K562 (cell line): Measurements from ENCODE around the gene PCDH1. TPM values are rescaled to one million over a fixed set of nuclear protein-coding genes. Genes with fewer than 3 reads are reported as not detected.

Experiments
- ASH1L ChIP-seq: fragments of 450-650 bp; IDR thresholded peaks from 2 replicates; pipeline ENCODE4 v1.6.1; 2018; ENCODE audit warnings: borderline replicate concordance, mild to moderate bottlenecking, low read depth; ENCODE audit not compliant: partially characterized antibody
- ATF3 ChIP-seq, 2 experiments: fragments of 450-650 bp in 1 of 2; sonication (generic) in 1 of 2; formaldehyde crosslinking in 1 of 2; IDR thresholded peaks in 1 of 2; conservative IDR thresholded peaks in 1 of 2; 2 replicates each; pipeline versions ENCODE4 v1.6.1 to v1.8.1; 2016 to 2023; ENCODE audit warnings: mild to moderate bottlenecking in 2 of 2, moderate library complexity in 2 of 2, inconsistent platforms in 1 of 2, missing genetic modification reagents in 1 of 2
- C11orf30 ChIP-seq: fragments of 450-650 bp; IDR thresholded peaks from 2 replicates; pipeline ENCODE4 v1.6.1; 2016; ENCODE audit warnings: low read depth, mild to moderate bottlenecking
- CREB3L1 ChIP-seq: fragments of 450-650 bp; IDR thresholded peaks from 2 replicates; pipeline ENCODE4 v1.6.1; 2014; ENCODE audit warnings: low read depth, mild to moderate bottlenecking, moderate library complexity, borderline replicate concordance
- ELF4 ChIP-seq: fragments of 450-650 bp; formaldehyde crosslinking; IDR thresholded peaks from 2 replicates; pipeline ENCODE4 v1.4.0; 2022; ENCODE audit warnings: missing genetic modification characterization
- FOSL1 ChIP-seq: fragments of 200-800 bp; sonication (Bioruptor generic); conservative IDR thresholded peaks from 2 replicates; pipeline ENCODE4 v1.6.1; 2016; ENCODE audit warnings: missing genetic modification characterization, missing compliant biosample characterization
- HMG20A ChIP-seq: fragments of 450-650 bp; formaldehyde crosslinking; conservative IDR thresholded peaks from 2 replicates; pipeline ENCODE4 v1.4.0; 2020; ENCODE audit warnings: mild to moderate bottlenecking, mixed read lengths
- JUND ChIP-seq, 2 experiments: IDR thresholded peaks; 2 replicates in 1 of 2; 3 replicates in 1 of 2; pipeline ENCODE4 v1.6.1; 2011; ENCODE audit warnings: borderline replicate concordance in 2 of 2, low read depth in 2 of 2, low read length in 2 of 2, improper control_type of control experiment in 1 of 2, missing biosample characterization in 1 of 2, missing genetic modification characterization in 1 of 2, missing genetic modification reagents in 1 of 2
- LCOR ChIP-seq: sonication (generic); formaldehyde crosslinking; IDR thresholded peaks from 2 replicates; pipeline ENCODE4 v1.8.0; 2022; ENCODE audit warnings: mild to moderate bottlenecking, missing genetic modification reagents
- MIER1 ChIP-seq: fragments of 450-650 bp; IDR thresholded peaks from 2 replicates; pipeline ENCODE4 v1.6.1; 2016; ENCODE audit warnings: antibody characterized with exemption, mild to moderate bottlenecking, low read depth
- PCBP1 ChIP-seq: fragments of 200-400 bp; formaldehyde crosslinking; IDR thresholded peaks from 2 replicates; pipeline ENCODE4 v1.6.1; 2018; ENCODE audit warnings: mild to moderate bottlenecking, low read depth, low read length; ENCODE audit not compliant: poor library complexity, severe bottlenecking
- PHTF2 ChIP-seq: fragments of 250-450 bp; sonication (Bioruptor Pico); IDR thresholded peaks from 2 replicates; pipeline ENCODE4 v1.5.0; 2021; ENCODE audit warnings: mild to moderate bottlenecking
- POLR2H ChIP-seq: IDR thresholded peaks from 2 replicates; pipeline ENCODE4 v1.6.1; 2016; ENCODE audit warnings: missing genetic modification characterization, low read depth, mild to moderate bottlenecking, control low read depth, missing compliant biosample characterization, moderate library complexity
- RFX5 ChIP-seq: IDR thresholded peaks from 2 replicates; pipeline ENCODE4 v1.6.1; 2011; ENCODE audit warnings: low read depth, mild to moderate bottlenecking, improper control_type of control experiment, low read length
- SNIP1 ChIP-seq: fragments of 450-650 bp; IDR thresholded peaks from 2 replicates; pipeline ENCODE4 v1.7.1; 2017; ENCODE audit warnings: low read depth, mild to moderate bottlenecking
- STAG1 ChIP-seq: sonication (generic); formaldehyde crosslinking; IDR thresholded peaks from 2 replicates; pipeline ENCODE4 v1.5.0; 2020; ENCODE audit warnings: missing genetic modification reagents, borderline replicate concordance
- TCF15 ChIP-seq: fragments of 250-450 bp; sonication (Bioruptor Pico); IDR thresholded peaks from 2 replicates; pipeline ENCODE4 v1.8.0; 2022; ENCODE audit warnings: moderate library complexity, mild to moderate bottlenecking, inconsistent platforms
- TRIM28 ChIP-seq: fragments of 450-650 bp; IDR thresholded peaks from 2 replicates; pipeline ENCODE4 v1.6.1; 2017
- XRCC5 ChIP-seq: fragments of 200-400 bp; formaldehyde crosslinking; IDR thresholded peaks from 2 replicates; pipeline ENCODE4 v1.6.1; 2017; ENCODE audit warnings: low read depth, mild to moderate bottlenecking, low read length
- YBX1 ChIP-seq: fragments of 450-650 bp; IDR thresholded peaks from 2 replicates; pipeline ENCODE4 v1.7.1; 2016; ENCODE audit warnings: mild to moderate bottlenecking
- ZC3H8 ChIP-seq: fragments of 450-650 bp; IDR thresholded peaks from 2 replicates; pipeline ENCODE4 v1.6.1; 2017
- ZNF165 ChIP-seq: fragments of 250-450 bp; sonication (Bioruptor Pico); IDR thresholded peaks from 2 replicates; pipeline ENCODE4 v1.4.0; 2020; ENCODE audit warnings: borderline replicate concordance
- ZNF395 ChIP-seq: fragments of 200-800 bp; sonication (Bioruptor generic); IDR thresholded peaks from 2 replicates; pipeline ENCODE4 v1.6.1; 2017; ENCODE audit warnings: missing genetic modification characterization, missing compliant biosample characterization
- polyA plus RNA-seq, 8 experiments: library from polyadenylated mRNA; depleted of rRNA in 4 of 8; stranded (reverse) in 5 of 8; unstranded in 3 of 8; fragments of >200 nt; fragmentation: Nextera tagmentation in 2 of 8; fragmentation: Illumina TruSeq in 1 of 8; extraction: Ambion mirVana in 2 of 8; extraction: Trizol in 1 of 8; gene quantifications; 2 replicates each; pipeline versions ENCODE4 v1.2.1 to v1.2.3, GENCODE V29; 2011 to 2014; ENCODE audit warnings: inconsistent platforms in 1 of 8, missing spikeins in 1 of 8
- total RNA-seq, 7 experiments: library from RNA; depleted of rRNA in 6 of 7; stranded (reverse); fragments of >200 nt in 6 of 7; fragmentation: Illumina TruSeq in 2 of 7; extraction: Trizol in 2 of 7; gene quantifications; 2 replicates each; pipeline versions ENCODE4 v1.2.1 to v1.2.3, GENCODE V29; 2011 to 2021; ENCODE audit warnings: low replicate concordance in 1 of 7

PCDH1 gene
- total and polyA plus RNA-seq, 9 of the 15 experiments (the other 6 are each of a cell fraction or from before 2014, with no cell fraction given): 0.11 to 3.6 (median 1.9) TPM; not detected in 1

- TF ChIP-seq XRCC5 (0 out of 2 replicates have a peak, but pooled peaks have one; percentile 16), TCF15 (CRISPR knock-in tag) (no peak), ASH1L (no peak), CREB3L1 (peak; percentile 87; the same call in 1 of the 2 replicates), ZC3H8 (no peak), PHTF2 (no peak; the same call in 1 of the 2 replicates), YBX1 (no peak), C11orf30 (peak; percentile 68), SNIP1 (0 out of 2 replicates have a peak, but pooled peaks have one; percentile 42), TRIM28 (no peak), ZNF395 (0 out of 2 replicates have a peak, but pooled peaks have one; percentile 47), RFX5 (no peak), STAG1 (no peak), ZNF165 (CRISPR knock-in tag) (no peak), LCOR (peak; percentile 85), MIER1 (no peak), FOSL1 (0 out of 2 replicates have a peak, but pooled peaks have one; percentile 27), JUND (IDR thresholded peaks at IDR 0.05; ENCODE audit: borderline replicate concordance, low read depth, low read length) (peak; percentile 40), JUND (tag; IDR thresholded peaks at IDR 0.05; ENCODE audit: borderline replicate concordance, low read depth, low read length) (no peak; the same call in 2 of the 3 replicates), ELF4 (CRISPR knock-in tag) (0 out of 2 replicates have a peak, but pooled peaks have one; percentile 34), PCBP1 (peak; percentile 19), ATF3 (IDR thresholded peaks at IDR 0.05) (no peak), ATF3 (CRISPR knock-in tag; conservative IDR thresholded peaks at IDR 0.05) (no peak; the same call in 1 of the 2 replicates), HMG20A (CRISPR knock-in tag) (no peak), POLR2H (tag) (peak; percentile 92)
Measured at GRCh38 chr5:141923448-141924313, 45.5 kb upstream of the PCDH1 start, which contains the start of gene DELE1 (continued).
